Measurements from ENCODE around the gene IGSF22. TPM values are rescaled to one million over a fixed set of nuclear protein-coding genes. Genes with fewer than 3 reads are reported as not detected.

IGSF22 gene
- total RNA-seq, 1 donor from 2014 or later: under 0.01 TPM

DNA sequence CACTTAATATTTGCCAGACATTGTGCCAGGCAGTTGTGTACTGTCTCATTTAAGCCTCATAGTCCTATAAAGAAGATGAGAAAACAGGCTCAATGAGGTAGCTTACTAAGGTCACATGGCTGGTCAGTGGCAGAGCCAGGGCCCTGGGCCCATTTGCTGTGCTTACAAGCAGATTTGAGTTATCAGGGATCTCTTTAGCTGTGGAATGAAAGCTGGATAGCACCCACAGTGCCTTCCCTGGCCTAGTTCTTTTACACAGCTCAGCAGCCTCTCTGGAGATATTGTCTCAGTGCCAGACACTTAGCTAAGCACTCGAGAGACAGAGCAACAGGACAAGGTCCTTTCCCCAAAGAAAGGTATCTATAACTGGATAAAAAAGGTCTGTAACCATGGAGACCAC lies 21.3 kb downstream of the IGSF22 start:
- no peaks in the 10 kb centered on the region for H3K36me3 ChIP-seq (ENCODE audit: control insufficient read depth, insufficient read depth, low read length)
- H3K27me3 ChIP-seq (ENCODE audit: control insufficient read depth, insufficient read depth, low read length): peaks cover 2% of the 10 kb centered on the region
- TF ChIP-seq, protein P1, sequence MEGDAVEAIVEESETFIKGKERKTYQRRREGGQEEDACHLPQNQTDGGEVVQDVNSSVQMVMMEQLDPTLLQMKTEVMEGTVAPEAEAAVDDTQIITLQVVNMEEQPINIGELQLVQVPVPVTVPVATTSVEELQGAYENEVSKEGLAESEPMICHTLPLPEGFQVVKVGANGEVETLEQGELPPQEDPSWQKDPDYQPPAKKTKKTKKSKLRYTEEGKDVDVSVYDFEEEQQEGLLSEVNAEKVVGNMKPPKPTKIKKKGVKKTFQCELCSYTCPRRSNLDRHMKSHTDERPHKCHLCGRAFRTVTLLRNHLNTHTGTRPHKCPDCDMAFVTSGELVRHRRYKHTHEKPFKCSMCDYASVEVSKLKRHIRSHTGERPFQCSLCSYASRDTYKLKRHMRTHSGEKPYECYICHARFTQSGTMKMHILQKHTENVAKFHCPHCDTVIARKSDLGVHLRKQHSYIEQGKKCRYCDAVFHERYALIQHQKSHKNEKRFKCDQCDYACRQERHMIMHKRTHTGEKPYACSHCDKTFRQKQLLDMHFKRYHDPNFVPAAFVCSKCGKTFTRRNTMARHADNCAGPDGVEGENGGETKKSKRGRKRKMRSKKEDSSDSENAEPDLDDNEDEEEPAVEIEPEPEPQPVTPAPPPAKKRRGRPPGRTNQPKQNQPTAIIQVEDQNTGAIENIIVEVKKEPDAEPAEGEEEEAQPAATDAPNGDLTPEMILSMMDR (IDR thresholded peaks at IDR 0.05; ENCODE audit: insufficient read depth, low read length, severe bottlenecking): no peak
- no peak overlapping the region for H3K4me3 ChIP-seq (ENCODE audit: low read depth, low read length)
- no peak for DNase-seq (ENCODE audit: low read depth)
- FAIRE-seq: no peak

- DNase-seq (ENCODE audit: low read depth) (no peak), FAIRE-seq (no peak)
- Histone ChIP-seq H3K27me3 (ENCODE audit: control insufficient read depth, insufficient read depth, low read length) (peaks cover 2% of the 10 kb centered on the region), H3K4me3 (ENCODE audit: low read depth, low read length) (no peak overlapping the region), H3K36me3 (ENCODE audit: control insufficient read depth, insufficient read depth, low read length) (no peaks in the 10 kb centered on the region)
- TF ChIP-seq, protein P1 (IDR thresholded peaks at IDR 0.05; ENCODE audit: insufficient read depth, low read length, severe bottlenecking): no peak
Measured at GRCh38 chr11:18704045-18704645, 21.8 kb downstream of the IGSF22 start.

GRCh38 chr11:18703001-18703763 lies 22.8 kb downstream of the IGSF22 start:
- FAIRE-seq (no peak), DNase-seq (ENCODE audit: low read depth) (no peak)
- Histone ChIP-seq H3K4me3 (ENCODE audit: low read depth, low read length) (no peak overlapping the region), H3K36me3 (ENCODE audit: control insufficient read depth, insufficient read depth, low read length) (no peaks in the 10 kb centered on the region), H3K27me3 (ENCODE audit: control insufficient read depth, insufficient read depth, low read length) (peaks cover 2% of the 10 kb centered on the region)
- TF ChIP-seq, protein P1 (IDR thresholded peaks at IDR 0.05; ENCODE audit: insufficient read depth, low read length, severe bottlenecking): no peak

GRCh38 chr11:18701614-18702216 lies 24.3 kb downstream of the IGSF22 start:
- DNase-seq (ENCODE audit: low read depth) (no peak), FAIRE-seq (no peak)
- Histone ChIP-seq H3K36me3 (ENCODE audit: control insufficient read depth, insufficient read depth, low read length) (no peaks in the 10 kb centered on the region), H3K27me3 (ENCODE audit: control insufficient read depth, insufficient read depth, low read length) (no peaks in the 10 kb centered on the region), H3K4me3 (ENCODE audit: low read depth, low read length) (no peak overlapping the region)
- TF ChIP-seq, protein P1 (IDR thresholded peaks at IDR 0.05; ENCODE audit: insufficient read depth, low read length, severe bottlenecking): no peak

DNA sequence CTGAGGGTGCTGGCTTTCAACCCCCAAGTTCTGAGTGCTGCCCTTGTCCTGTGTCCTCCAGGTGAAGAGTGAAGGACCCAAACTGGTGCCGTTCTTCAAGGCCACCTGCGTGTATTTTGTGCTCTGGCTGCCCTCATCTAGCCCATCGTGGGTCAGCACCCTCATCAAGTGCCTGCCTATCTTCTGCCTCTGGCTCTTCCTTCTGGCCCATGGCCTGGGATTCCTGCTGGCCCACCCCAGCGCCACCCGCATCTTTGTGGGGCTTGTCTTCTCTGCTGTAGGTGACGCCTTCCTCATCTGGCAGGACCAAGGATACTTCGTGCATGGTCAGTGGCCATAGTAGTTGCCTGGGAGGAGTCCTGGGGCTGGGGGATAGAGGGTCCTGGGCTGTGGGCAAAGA lies 25.1 kb downstream of the IGSF22 start:
- no peak for FAIRE-seq
- no peak for DNase-seq (ENCODE audit: low read depth)
- Histone ChIP-seq H3K4me3 (ENCODE audit: low read depth, low read length) (no peak overlapping the region), H3K27me3 (ENCODE audit: control insufficient read depth, insufficient read depth, low read length) (no peaks in the 10 kb centered on the region), H3K36me3 (ENCODE audit: control insufficient read depth, insufficient read depth, low read length) (no peaks in the 10 kb centered on the region)
- TF ChIP-seq, protein P1 (IDR thresholded peaks at IDR 0.05; ENCODE audit: insufficient read depth, low read length, severe bottlenecking): no peak

Measured in bronchial epithelial cell (primary cell).